ENCODE results near the gene FGD2.

Gene FGD2

GRCh38 chr6:37005061-37005810, at the start of gene FGD2:
FGD2 (plus strand) TSS chr6:37005655; CDS start chr6:37005818, 163 bp downstream.
- DNase-seq = no peak

GRCh38 chr6:36955671-36956445, 49.6 kb upstream of the FGD2 start:
- DNase-seq = peak; percentile 37

GRCh38 chr6:36956446-36956820, 49.0 kb upstream of the FGD2 start:
- no peak for DNase-seq

GRCh38 chr6:36957773-36958271, 47.6 kb upstream of the FGD2 start:
- DNase-seq = no peak

GRCh38 chr6:36958775-36959554, 46.5 kb upstream of the FGD2 start:
- DNase-seq = no peak

- DNase-seq = no peak
Observed at GRCh38 chr6:36959555-36960250, 45.8 kb upstream of the FGD2 start.

GRCh38 chr6:36961441-36962435, 43.7 kb upstream of the FGD2 start:
- no peak for DNase-seq

GRCh38 chr6:36962874-36963273, 42.6 kb upstream of the FGD2 start:
- peak; percentile 55 for DNase-seq

- DNase-seq = peak; percentile 27
Observed at GRCh38 chr6:36963451-36964290, 41.8 kb upstream of the FGD2 start.

- no peak for DNase-seq
Observed at GRCh38 chr6:36964349-36964748, 41.1 kb upstream of the FGD2 start.

GRCh38 chr6:36964908-36965307, 40.5 kb upstream of the FGD2 start:
- no peak for DNase-seq

GRCh38 chr6:36967301-36967700, 38.2 kb upstream of the FGD2 start:
- no peak for DNase-seq

GRCh38 chr6:36967757-36968156, 37.7 kb upstream of the FGD2 start:
- DNase-seq = no peak

GRCh38 chr6:36968266-36968977, 37.0 kb upstream of the FGD2 start:
- no peak for DNase-seq

- peak; percentile 7 for DNase-seq
Observed at GRCh38 chr6:36969240-36969691, 36.2 kb upstream of the FGD2 start.

- DNase-seq = no peak
Observed at GRCh38 chr6:36969988-36970891, 35.2 kb upstream of the FGD2 start.

- no peak for DNase-seq
Observed at GRCh38 chr6:36970892-36971842, 34.3 kb upstream of the FGD2 start.

All from NCI-H226 (cell line).